Central memory CD8-positive, alpha-beta T cell (primary cell): Measurements from ENCODE around the gene TPBGL.

Experiments
- ATAC-seq: fragments of 150-1000 bp; cut with Tn5 transposase; replicated peaks from 2 replicates; pipeline ENCODE4 v1.10.0; 2022; ENCODE audit warnings: mild to moderate bottlenecking, moderate FRiP score, moderate number of reproducible peaks; ENCODE audit not compliant: poor library complexity, severe bottlenecking; ENCODE audit errors: extremely low read depth
- DNase-seq, 2 donors: peaks; one replicate each; pipeline ENCODE4 v3.0.0; 2021; ENCODE audit warnings: low spot score in 2 of 2
- H3K27ac Mint-ChIP-seq: one replicate; pipeline ENCODE4 v1.8.0; 2022; ENCODE audit warnings: low read depth, mild to moderate bottlenecking, moderate library complexity, mixed read lengths
- H3K27me3 Mint-ChIP-seq: one replicate; pipeline ENCODE4 v1.8.0; 2022; ENCODE audit warnings: mixed read lengths
- H3K36me3 Mint-ChIP-seq: one replicate; pipeline ENCODE4 v1.8.0; 2022; ENCODE audit warnings: mild to moderate bottlenecking, moderate library complexity, mixed read lengths; ENCODE audit not compliant: insufficient read depth
- H3K4me1 Mint-ChIP-seq: one replicate; pipeline ENCODE4 v1.8.0; 2022; ENCODE audit warnings: mixed read lengths
- H3K4me3 Mint-ChIP-seq: one replicate; pipeline ENCODE4 v1.8.0; 2022; ENCODE audit warnings: mild to moderate bottlenecking, moderate library complexity, mixed read lengths
- H3K9me3 Mint-ChIP-seq: one replicate; pipeline ENCODE4 v1.8.0; 2022; ENCODE audit warnings: mixed read lengths

The TPBGL gene, protein sequence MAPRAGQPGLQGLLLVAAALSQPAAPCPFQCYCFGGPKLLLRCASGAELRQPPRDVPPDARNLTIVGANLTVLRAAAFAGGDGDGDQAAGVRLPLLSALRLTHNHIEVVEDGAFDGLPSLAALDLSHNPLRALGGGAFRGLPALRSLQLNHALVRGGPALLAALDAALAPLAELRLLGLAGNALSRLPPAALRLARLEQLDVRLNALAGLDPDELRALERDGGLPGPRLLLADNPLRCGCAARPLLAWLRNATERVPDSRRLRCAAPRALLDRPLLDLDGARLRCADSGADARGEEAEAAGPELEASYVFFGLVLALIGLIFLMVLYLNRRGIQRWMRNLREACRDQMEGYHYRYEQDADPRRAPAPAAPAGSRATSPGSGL

DNA sequence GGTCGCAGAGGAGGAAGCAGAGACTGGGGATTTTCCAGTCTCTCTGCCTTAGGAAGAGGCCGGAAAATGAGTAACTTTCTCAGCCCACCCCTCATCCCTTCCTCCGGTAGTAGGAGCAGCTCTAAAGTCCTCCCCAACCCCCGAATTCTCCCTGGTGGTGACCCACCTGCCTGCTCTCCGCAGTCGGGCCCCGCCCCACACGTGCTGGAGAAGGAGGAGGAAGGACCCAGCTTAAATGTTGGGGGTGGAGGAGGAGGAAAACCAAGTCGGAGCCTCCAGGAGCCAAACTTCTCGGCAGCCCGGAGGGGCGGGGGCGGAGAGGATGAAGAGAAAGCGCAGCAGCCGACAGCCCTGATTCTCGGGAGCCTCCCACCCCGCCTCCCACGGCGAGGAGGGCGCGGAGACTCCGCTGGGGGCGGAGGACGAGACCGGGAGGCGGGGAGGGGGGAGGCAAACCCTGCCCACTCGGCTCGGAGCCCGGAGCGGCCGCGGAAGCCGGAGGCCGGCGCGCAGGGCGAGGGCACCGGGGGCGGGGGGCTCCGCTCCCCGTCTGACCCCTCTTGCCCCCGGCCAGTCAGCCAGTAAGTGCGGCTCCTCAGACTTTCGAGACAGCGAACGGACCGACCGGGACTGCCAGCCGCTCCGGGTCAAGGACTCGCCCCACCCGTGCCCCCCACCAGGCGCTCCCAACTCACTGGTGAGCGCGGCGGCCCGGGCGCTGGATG is at the start of gene TPBGL:
TSS of gene TPBGL (plus strand) at position 464 of the 725 bp plus-strand sequence. CDS start 276 bp downstream, outside the sequence.
- Mint-ChIP-seq H3K4me1 (peaks cover 6% of the 10 kb centered on the region), H3K9me3 (no peaks in the 10 kb centered on the region), H3K27ac (no peak within 1 kb of the TSS), H3K4me3 (peak within 1 kb of the TSS; percentile 70), H3K36me3 (peaks cover 4% of the 10 kb centered on the region), H3K27me3 (peaks cover 76% of the 10 kb centered on the region)
- DNase-seq (no peak), ATAC-seq (no peak)

- Mint-ChIP-seq H3K4me1 (no peaks in the 10 kb centered on the region), H3K36me3 (no peaks in the 10 kb centered on the region), H3K27ac (no peak overlapping the region), H3K9me3 (no peaks in the 10 kb centered on the region), H3K4me3 (no peak overlapping the region), H3K27me3 (no peaks in the 10 kb centered on the region)
- no peak for ATAC-seq
- no peak for DNase-seq
Measured at GRCh38 chr11:75191330-75191717, 49.2 kb upstream of the TPBGL start.

- DNase-seq (no peak), ATAC-seq (no peak)
- Mint-ChIP-seq H3K9me3 (no peaks in the 10 kb centered on the region), H3K27ac (no peak overlapping the region), H3K4me3 (no peak overlapping the region), H3K4me1 (no peaks in the 10 kb centered on the region), H3K36me3 (no peaks in the 10 kb centered on the region), H3K27me3 (no peaks in the 10 kb centered on the region)
Measured at GRCh38 chr11:75193271-75193670, 47.3 kb upstream of the TPBGL start.

DNA sequence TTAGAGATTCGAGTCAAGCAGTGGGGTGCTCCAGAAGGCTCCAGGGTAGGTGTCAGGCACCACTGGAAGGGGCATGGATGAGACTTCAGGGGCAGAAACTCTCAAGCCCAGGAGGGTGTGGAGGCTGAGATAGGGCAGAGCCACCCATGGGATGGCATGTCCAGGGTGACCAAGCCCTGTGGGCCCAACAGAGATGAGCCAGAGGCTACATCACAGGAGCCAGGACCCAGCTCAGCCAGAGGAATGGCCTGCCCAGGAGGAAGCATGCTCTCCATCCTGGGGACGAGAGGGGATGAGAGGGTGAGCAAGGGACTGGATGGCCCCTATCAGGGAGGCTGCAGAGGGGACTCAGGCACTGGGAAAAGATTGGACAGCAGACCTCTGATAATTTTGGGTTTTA is 46.9 kb upstream of the TPBGL start:
- ATAC-seq: no peak
- no peak overlapping the region for H3K27ac Mint-ChIP-seq
- H3K4me3 Mint-ChIP-seq: no peak overlapping the region

GRCh38 chr11:75194147-75194546 is 46.4 kb upstream of the TPBGL start:
- ATAC-seq: no peak
- Mint-ChIP-seq H3K27ac (no peak overlapping the region), H3K27me3 (no peaks in the 10 kb centered on the region), H3K36me3 (no peaks in the 10 kb centered on the region), H3K9me3 (no peaks in the 10 kb centered on the region), H3K4me3 (no peak overlapping the region), H3K4me1 (no peaks in the 10 kb centered on the region)
- DNase-seq: no peak

More for the DNA sequence above, 46.9 kb upstream of the TPBGL start:
- Mint-ChIP-seq H3K27me3 (no peaks in the 10 kb centered on the region), H3K4me1 (no peaks in the 10 kb centered on the region), H3K36me3 (no peaks in the 10 kb centered on the region), H3K9me3 (no peaks in the 10 kb centered on the region)
- DNase-seq: no peak

DNA sequence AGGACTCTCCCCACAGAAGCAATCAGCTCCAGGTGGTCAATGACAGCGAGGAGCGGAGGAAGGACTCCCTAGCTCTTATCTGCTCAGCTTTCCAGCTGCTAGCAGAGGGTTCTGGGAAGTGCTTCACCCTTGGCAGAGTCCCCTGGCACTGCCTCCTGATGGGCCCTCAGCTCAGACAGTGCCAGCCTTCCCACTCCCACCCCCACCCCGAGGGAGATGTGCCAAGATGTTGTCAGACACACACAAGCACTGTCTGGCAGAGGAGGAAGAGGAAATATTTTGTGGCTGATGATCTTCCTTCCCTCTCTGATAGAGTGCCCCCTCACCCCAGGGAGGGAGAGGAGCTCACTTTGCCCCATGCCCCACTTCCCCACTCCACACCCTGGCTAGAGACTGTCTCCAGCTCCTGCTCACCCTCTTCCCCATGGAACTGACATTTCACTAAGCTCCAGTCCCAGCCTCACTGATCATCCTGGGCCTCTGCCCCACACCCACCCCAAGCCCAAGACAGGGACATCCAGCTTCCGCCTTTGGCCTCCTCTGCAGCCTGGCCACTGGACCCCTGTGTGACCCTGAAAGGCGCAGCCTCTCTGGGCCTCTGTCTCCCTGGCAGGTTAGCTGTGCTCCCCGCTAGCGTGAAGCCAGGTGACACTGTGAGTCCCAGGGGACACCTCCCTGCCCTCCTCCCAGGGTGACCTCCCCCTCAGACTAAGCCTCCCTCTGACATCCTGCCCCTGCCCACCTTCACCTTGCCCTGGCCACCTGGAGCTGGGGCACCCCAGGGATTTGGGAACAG is 45.2 kb upstream of the TPBGL start:
- ATAC-seq (no peak), DNase-seq (no peak)
- Mint-ChIP-seq H3K4me3 (no peak overlapping the region), H3K9me3 (no peaks in the 10 kb centered on the region), H3K4me1 (no peaks in the 10 kb centered on the region), H3K27me3 (no peaks in the 10 kb centered on the region), H3K36me3 (no peaks in the 10 kb centered on the region), H3K27ac (no peak overlapping the region)

GRCh38 chr11:75196426-75196825 is 44.1 kb upstream of the TPBGL start:
- no peak for DNase-seq
- H3K9me3 Mint-ChIP-seq: no peaks in the 10 kb centered on the region
- no peak for ATAC-seq
- no peak overlapping the region for H3K27ac Mint-ChIP-seq
- no peaks in the 10 kb centered on the region for H3K36me3 Mint-ChIP-seq
- no peaks in the 10 kb centered on the region for H3K4me1 Mint-ChIP-seq
- no peaks in the 10 kb centered on the region for H3K27me3 Mint-ChIP-seq
- H3K4me3 Mint-ChIP-seq: no peak overlapping the region

GRCh38 chr11:75197512-75198277 is 42.9 kb upstream of the TPBGL start:
- Mint-ChIP-seq H3K27ac (no peak overlapping the region), H3K9me3 (no peaks in the 10 kb centered on the region), H3K4me3 (no peak overlapping the region), H3K4me1 (no peaks in the 10 kb centered on the region), H3K36me3 (no peaks in the 10 kb centered on the region), H3K27me3 (no peaks in the 10 kb centered on the region)
- no peak for ATAC-seq
- DNase-seq: no peak

GRCh38 chr11:75198278-75198973 is 42.1 kb upstream of the TPBGL start:
- no peaks in the 10 kb centered on the region for H3K4me1 Mint-ChIP-seq

GRCh38 chr11:75199412-75199955 is 41.1 kb upstream of the TPBGL start:
- no peak overlapping the region for H3K4me3 Mint-ChIP-seq
- no peak overlapping the region for H3K27ac Mint-ChIP-seq
- no peaks in the 10 kb centered on the region for H3K9me3 Mint-ChIP-seq
- DNase-seq: no peak
- no peaks in the 10 kb centered on the region for H3K36me3 Mint-ChIP-seq
- no peaks in the 10 kb centered on the region for H3K4me1 Mint-ChIP-seq
- no peaks in the 10 kb centered on the region for H3K27me3 Mint-ChIP-seq
- ATAC-seq: no peak

More at GRCh38 chr11:75198278-75198973, 42.1 kb upstream of the TPBGL start:
- H3K9me3 Mint-ChIP-seq: no peaks in the 10 kb centered on the region
- no peaks in the 10 kb centered on the region for H3K36me3 Mint-ChIP-seq
- no peak overlapping the region for H3K4me3 Mint-ChIP-seq
- no peaks in the 10 kb centered on the region for H3K27me3 Mint-ChIP-seq
- no peak overlapping the region for H3K27ac Mint-ChIP-seq
- ATAC-seq: no peak
- DNase-seq: no peak

- ATAC-seq (no peak), DNase-seq (no peak)
- no peak overlapping the region for H3K27ac Mint-ChIP-seq
- no peaks in the 10 kb centered on the region for H3K36me3 Mint-ChIP-seq
- no peaks in the 10 kb centered on the region for H3K27me3 Mint-ChIP-seq
- no peaks in the 10 kb centered on the region for H3K9me3 Mint-ChIP-seq
- H3K4me3 Mint-ChIP-seq: no peak overlapping the region
- no peaks in the 10 kb centered on the region for H3K4me1 Mint-ChIP-seq
Measured at GRCh38 chr11:75200051-75200450, 40.5 kb upstream of the TPBGL start.
